AG04450 (cell line): ENCODE measurements around the gene RAB38. TPM values are rescaled to one million over a fixed set of nuclear protein-coding genes. Genes with fewer than 3 reads are reported as not detected.

Source experiments
- CTCF ChIA-PET: fragments of 300-600, 350-600 bp; formaldehyde crosslinking; extraction: SDS; loops from one replicate; lab custom pipeline; 2022; ENCODE audit warnings: antibody characterized with exemption, inconsistent platforms; lab: Charles Lee
- POLR2A ChIA-PET: fragments of 350-600 bp; formaldehyde crosslinking; extraction: SDS; loops from one replicate; lab custom pipeline; 2021; ENCODE audit warnings: antibody characterized with exemption, inconsistent platforms; lab: Yijun Ruan, JAX
- DNase-seq: peaks from one replicate; pipeline ENCODE4 v3.0.0-alpha.2; 2011; ENCODE audit warnings: low read depth, low spot score
- H3K27ac ChIP-seq: one replicate; pipeline ENCODE4 v1.5.1; 2012; ENCODE audit warnings: low read depth, low read length, control low read depth
- H3K27me3 ChIP-seq: one replicate; pipeline ENCODE4 v1.6.0; 2012; ENCODE audit warnings: low read length; ENCODE audit not compliant: control insufficient read depth, insufficient read depth
- H3K4me3 ChIP-seq: 2 replicates; pipeline ENCODE4 v1.5.1; 2011; ENCODE audit warnings: mild to moderate bottlenecking, low read depth, low read length, control low read depth
- H3K9me3 ChIP-seq: 2 replicates; pipeline ENCODE4 v1.5.1; 2012; ENCODE audit warnings: low read length; ENCODE audit not compliant: control insufficient read depth, insufficient read depth
- CTCF ChIP-seq: IDR thresholded peaks from 2 replicates; pipeline ENCODE4 v1.5.1; 2011; ENCODE audit warnings: low read depth, low read length, control low read depth, inconsistent platforms
- polyA plus RNA-seq: library from polyadenylated mRNA; depleted of rRNA; stranded (reverse); fragments of >200 nt; gene quantifications from 2 replicates; pipeline ENCODE4 v1.2.3, GENCODE V29; 2011

RAB38 gene
- polyA plus RNA-seq, 1 experiment = 7.2 TPM

GRCh38 chr11:88122956-88123355, 52.3 kb downstream of the RAB38 start:
- H3K9me3 ChIP-seq = no peaks in the 10 kb centered on the region
- TF ChIP-seq CTCF = no peak
- no peak for DNase-seq
- ChIA-PET POLR2A (no interaction called here), CTCF (no interaction called here)
- no peak overlapping the region for H3K27ac ChIP-seq
- H3K27me3 ChIP-seq = no peaks in the 10 kb centered on the region
- H3K4me3 ChIP-seq = no peak overlapping the region

GRCh38 chr11:88119561-88119960, 55.7 kb downstream of the RAB38 start:
- TF ChIP-seq CTCF = no peak
- no peak for DNase-seq
- H3K4me3 ChIP-seq = no peak overlapping the region
- H3K27me3 ChIP-seq = no peaks in the 10 kb centered on the region
- no peak overlapping the region for H3K27ac ChIP-seq
- ChIA-PET CTCF (interaction anchor here (0.5 to 0.7 kb wide), 3 partner anchors 113 to 439 kb away, joined by 3 read pairs; no protein-coding TSS in a partner anchor), POLR2A (no interaction called here)
- H3K9me3 ChIP-seq = no peaks in the 10 kb centered on the region

GRCh38 chr11:88117281-88117858, 57.9 kb downstream of the RAB38 start:
- no peaks in the 10 kb centered on the region for H3K9me3 ChIP-seq
- TF ChIP-seq CTCF = no peak
- ChIA-PET CTCF (interaction anchor here (0.6 to 1.2 kb wide), 2 partner anchors 427 to 446 kb away, joined by 3 read pairs; no protein-coding TSS in a partner anchor), POLR2A (no interaction called here)
- no peaks in the 10 kb centered on the region for H3K27me3 ChIP-seq
- H3K4me3 ChIP-seq = no peak overlapping the region
- no peak for DNase-seq
- H3K27ac ChIP-seq = no peak overlapping the region

GRCh38 chr11:88115828-88116755, 59.2 kb downstream of the RAB38 start:
- TF ChIP-seq CTCF = no peak
- ChIA-PET CTCF (no interaction called here), POLR2A (no interaction called here)
- no peaks in the 10 kb centered on the region for H3K27me3 ChIP-seq
- H3K4me3 ChIP-seq = no peak overlapping the region
- H3K27ac ChIP-seq = no peak overlapping the region
- no peak for DNase-seq
- H3K9me3 ChIP-seq = no peaks in the 10 kb centered on the region

- TF ChIP-seq CTCF = no peak
- no peak for DNase-seq
Measured at GRCh38 chr11:88114486-88115045, 60.7 kb downstream of the RAB38 start.

More at GRCh38 chr11:88114486-88115045, 60.7 kb downstream of the RAB38 start:
- no peaks in the 10 kb centered on the region for H3K9me3 ChIP-seq
- H3K4me3 ChIP-seq = no peak overlapping the region
- no peaks in the 10 kb centered on the region for H3K27me3 ChIP-seq
- H3K27ac ChIP-seq = no peak overlapping the region
- ChIA-PET POLR2A (no interaction called here), CTCF (no interaction called here)
